OCI-LY3 (cell line): ENCODE measurements around the gene TMCC3.

Source experiments
- CTCF ChIP-seq: fragments of 200-600, 300-600 bp; sonication (generic); IDR thresholded peaks from 2 replicates; pipeline ENCODE4 v1.5.1; 2014; ENCODE audit warnings: antibody characterized with exemption, low read length, low read depth
- EZH2phosphoT487 ChIP-seq: fragments of 200-600 bp; shearing (Covaris generic); IDR thresholded peaks from 2 replicates; pipeline ENCODE4 v1.6.1; 2018; ENCODE audit warnings: antibody characterized with exemption, mixed run types, low read depth

DNA sequence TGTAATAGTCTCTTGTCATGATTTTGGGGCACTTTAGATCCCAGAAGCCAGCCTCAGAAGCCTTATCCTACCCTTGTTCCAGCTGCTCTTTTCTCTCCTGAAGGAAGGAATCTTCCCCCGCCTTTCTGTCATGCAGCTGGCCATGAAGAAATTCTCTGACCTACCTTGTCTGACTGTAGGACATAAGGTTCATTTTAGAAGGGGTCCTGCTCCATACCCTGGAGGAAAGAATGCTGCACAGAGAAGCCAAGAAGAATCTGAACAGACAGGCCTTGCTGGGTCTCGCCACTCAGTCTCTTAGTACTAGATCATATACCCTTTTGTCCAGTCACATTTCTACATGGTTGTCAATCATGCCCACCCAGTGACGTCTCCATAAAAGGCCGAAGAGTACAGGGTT lies 6.2 kb upstream of the TMCC3 start:
- TF ChIP-seq CTCF (no peak), EZH2phosphoT487 (no peak)
